ENCODE measurements around the gene LRTM1.

- TF ChIP-seq ZBTB33 (IDR thresholded peaks at IDR 0.05; ENCODE audit: extremely low read depth, insufficient replicate concordance, low read length) (no peak), CEBPB (IDR thresholded peaks at IDR 0.05; ENCODE audit: low read depth) (no peak), POLR2A (IDR thresholded peaks at IDR 0.05; ENCODE audit: borderline replicate concordance, extremely low read depth, insufficient read depth, insufficient read length) (no peak), EZH2phosphoT487 (IDR thresholded peaks at IDR 0.05; ENCODE audit: borderline replicate concordance) (no peak), POLR2AphosphoS5 (IDR thresholded peaks at IDR 0.05; ENCODE audit: low read depth, low read length) (no peak), YY1 (IDR thresholded peaks at IDR 0.05; ENCODE audit: extremely low read depth, insufficient replicate concordance, low read depth, low read length) (no peak)
- TF ChIP-seq, protein P1, sequence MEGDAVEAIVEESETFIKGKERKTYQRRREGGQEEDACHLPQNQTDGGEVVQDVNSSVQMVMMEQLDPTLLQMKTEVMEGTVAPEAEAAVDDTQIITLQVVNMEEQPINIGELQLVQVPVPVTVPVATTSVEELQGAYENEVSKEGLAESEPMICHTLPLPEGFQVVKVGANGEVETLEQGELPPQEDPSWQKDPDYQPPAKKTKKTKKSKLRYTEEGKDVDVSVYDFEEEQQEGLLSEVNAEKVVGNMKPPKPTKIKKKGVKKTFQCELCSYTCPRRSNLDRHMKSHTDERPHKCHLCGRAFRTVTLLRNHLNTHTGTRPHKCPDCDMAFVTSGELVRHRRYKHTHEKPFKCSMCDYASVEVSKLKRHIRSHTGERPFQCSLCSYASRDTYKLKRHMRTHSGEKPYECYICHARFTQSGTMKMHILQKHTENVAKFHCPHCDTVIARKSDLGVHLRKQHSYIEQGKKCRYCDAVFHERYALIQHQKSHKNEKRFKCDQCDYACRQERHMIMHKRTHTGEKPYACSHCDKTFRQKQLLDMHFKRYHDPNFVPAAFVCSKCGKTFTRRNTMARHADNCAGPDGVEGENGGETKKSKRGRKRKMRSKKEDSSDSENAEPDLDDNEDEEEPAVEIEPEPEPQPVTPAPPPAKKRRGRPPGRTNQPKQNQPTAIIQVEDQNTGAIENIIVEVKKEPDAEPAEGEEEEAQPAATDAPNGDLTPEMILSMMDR (IDR thresholded peaks at IDR 0.05 in 2 of 3, conservative IDR thresholded peaks at IDR 0.05 in 1 of 3; ENCODE audit: borderline replicate concordance in 1 of 3, insufficient read depth in 1 of 3, low read depth in 2 of 3, low read length in 2 of 3), result no peak
- TF ChIP-seq, protein P2, sequence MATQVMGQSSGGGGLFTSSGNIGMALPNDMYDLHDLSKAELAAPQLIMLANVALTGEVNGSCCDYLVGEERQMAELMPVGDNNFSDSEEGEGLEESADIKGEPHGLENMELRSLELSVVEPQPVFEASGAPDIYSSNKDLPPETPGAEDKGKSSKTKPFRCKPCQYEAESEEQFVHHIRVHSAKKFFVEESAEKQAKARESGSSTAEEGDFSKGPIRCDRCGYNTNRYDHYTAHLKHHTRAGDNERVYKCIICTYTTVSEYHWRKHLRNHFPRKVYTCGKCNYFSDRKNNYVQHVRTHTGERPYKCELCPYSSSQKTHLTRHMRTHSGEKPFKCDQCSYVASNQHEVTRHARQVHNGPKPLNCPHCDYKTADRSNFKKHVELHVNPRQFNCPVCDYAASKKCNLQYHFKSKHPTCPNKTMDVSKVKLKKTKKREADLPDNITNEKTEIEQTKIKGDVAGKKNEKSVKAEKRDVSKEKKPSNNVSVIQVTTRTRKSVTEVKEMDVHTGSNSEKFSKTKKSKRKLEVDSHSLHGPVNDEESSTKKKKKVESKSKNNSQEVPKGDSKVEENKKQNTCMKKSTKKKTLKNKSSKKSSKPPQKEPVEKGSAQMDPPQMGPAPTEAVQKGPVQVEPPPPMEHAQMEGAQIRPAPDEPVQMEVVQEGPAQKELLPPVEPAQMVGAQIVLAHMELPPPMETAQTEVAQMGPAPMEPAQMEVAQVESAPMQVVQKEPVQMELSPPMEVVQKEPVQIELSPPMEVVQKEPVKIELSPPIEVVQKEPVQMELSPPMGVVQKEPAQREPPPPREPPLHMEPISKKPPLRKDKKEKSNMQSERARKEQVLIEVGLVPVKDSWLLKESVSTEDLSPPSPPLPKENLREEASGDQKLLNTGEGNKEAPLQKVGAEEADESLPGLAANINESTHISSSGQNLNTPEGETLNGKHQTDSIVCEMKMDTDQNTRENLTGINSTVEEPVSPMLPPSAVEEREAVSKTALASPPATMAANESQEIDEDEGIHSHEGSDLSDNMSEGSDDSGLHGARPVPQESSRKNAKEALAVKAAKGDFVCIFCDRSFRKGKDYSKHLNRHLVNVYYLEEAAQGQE (IDR thresholded peaks at IDR 0.05; ENCODE audit: low read depth), result no peak
These were observed 22.5 kb downstream of the LRTM1 start for GRCh38 chr3:54905261-54905888.

All from HCT116 (cell line).